Hematopoietic multipotent progenitor cell treated with erythropoietin and hydrocortisone succinate and interleukin-3 and kit ligand, for 15 days (in vitro differentiated cells): ENCODE data around the gene SCAI.
"Not testable (repeated sequence)": the region's sequence is repeated elsewhere in the genome, so short reads cannot be mapped to it uniquely, and the experiment has no call there.

Source experiments
- DNase-seq: peaks from one replicate; pipeline ENCODE4 v3.0.0-alpha.2; 2015; ENCODE audit warnings: low spot score

The SCAI gene

DNA sequence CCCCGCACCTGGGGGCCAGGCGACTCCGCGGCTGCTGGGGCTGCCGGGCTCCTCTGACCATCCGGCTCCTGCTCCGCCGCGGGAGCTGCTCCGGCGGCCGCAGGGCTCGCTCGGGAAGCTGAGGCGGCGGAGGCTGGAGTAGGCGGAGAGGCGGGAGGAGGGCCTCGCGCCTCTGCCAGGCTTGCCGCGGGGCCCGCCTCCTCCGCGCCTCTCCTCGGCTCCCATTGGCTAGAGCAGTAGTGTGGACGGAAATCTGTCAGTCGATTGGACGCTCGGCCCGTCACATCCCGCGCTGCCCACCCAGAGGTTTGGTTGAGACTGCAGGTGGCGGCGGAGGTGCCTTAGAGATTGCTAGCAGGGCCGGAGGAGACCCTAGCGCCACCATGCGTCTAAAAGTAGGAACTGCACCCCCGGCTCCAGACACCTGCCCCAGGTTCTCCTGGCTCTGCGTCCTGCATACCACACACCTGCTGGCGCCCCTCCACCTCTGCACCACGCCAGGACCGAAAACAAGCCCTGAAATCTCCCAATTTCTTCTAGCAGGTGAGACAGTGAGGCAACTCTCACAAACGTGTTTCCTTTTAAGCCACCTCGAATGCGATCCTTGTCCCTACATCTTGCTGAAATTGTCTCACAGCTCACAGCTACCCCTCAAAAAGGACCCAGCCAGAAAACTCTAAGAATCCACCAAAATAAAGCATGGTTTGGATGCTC lies at the start of gene SCAI:
TSS of gene SCAI (minus strand) at position 152 of the 714 bp plus-strand sequence. CDS start at position 61, 91 bp downstream.
- peak; percentile 99 for DNase-seq

DNA sequence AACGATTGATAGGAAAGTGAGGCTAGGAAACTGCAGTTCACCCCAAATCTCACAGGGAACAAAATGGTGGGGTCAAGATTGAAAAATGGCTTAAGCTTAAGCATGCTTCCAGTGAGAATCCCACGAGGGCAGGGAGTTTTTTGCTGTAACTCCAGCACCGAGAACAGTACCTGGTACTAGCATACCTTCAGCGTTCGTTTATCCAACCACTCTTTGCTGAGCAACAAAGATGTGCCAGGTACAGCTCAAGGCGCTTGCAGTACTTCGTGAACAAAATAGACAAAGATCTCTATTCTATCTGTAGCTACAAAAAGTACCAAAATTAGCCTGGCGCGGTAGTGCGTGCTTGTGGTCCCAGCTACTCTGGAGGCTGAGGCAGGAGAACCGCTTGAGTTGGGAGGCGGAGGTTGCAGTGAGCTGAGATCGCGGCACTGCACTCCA lies 47.1 kb upstream of the SCAI start:
- no peak for DNase-seq

DNA sequence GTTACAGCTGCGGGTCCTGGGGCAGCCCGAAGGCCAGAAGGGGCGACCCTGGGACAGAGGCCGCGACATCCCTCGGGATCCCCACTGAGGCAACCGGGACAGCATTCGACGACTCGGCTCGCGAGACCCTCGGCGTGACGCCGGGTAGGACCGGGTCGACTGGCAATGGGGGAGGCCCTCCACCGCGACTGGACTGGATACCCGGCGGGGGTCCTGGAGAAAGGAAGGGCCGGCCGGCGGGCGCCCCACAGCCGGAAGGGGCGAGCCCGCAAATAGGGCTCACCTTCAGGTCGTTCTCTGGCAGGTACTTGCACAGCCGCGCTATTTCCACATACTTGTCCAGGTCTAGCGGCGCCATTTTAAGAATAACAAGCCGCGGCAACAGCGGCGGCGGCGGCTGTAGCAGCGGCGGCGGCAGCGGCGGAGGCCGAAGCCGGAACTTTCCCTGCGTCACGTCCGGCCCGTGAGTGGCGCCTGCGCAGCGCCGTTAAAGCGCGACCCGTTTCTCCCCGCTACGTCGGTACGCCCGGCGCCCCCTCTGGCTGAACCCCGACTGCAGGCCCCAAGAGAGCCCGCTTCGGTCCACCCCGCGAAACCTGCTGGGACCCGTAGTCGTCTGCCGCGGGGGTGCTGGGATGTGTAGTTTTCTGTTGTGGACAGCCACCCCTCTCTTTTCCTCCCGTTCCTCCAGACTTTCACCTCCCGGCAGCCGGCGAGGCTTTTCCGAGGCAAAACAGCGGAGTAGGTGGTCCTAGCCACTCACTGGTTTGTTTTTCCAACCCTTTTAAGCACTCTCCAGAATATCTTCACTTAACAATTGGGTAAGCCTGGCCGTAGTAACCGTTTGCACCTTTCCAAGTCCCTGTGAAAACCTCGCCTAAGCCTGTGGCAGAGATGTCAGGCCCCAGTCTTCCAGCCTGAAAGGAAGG lies 46.3 kb upstream of the SCAI start, which contains the start of gene PPP6C:
TSS of gene PPP6C (minus strand) at position 443 of the 929 bp plus-strand sequence. CDS start at position 358, 85 bp downstream.
- DNase-seq = peak; percentile 96

DNA sequence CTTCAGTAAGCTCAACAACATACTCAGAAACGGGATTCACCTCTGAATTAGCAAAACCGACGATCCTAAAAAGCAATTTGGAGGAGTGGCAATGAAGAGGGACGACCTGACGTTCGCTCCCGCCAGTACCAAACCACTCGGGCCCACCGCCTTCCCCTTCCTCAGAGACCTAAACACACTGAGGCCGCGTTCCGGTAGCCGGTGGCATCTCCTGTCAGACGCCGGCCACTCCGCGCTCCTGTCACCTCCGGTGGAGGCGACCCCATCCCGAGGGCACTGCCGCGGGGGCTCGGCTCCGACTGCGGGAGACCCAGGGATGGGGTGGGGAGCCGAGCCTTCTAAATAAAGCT lies 45.7 kb upstream of the SCAI start:
- DNase-seq = no peak

DNA sequence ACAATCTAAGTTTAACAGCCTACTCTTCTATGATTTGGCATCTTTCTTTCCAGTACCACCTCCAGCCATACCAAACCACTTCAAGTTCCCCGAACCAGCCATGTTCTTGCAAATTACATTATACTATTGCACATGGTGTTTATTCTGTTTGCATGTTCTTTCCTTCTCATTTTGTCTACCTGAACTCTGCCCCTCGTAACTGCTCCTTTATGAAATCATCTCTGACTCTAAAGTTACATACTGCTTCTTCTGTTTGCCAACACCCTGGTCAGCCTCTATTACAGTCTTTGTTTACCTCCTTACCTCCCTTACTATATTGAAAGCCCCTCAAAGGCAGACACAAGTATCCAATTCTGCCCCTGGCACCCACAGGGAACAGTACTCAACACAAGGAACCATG lies 40.2 kb upstream of the SCAI start:
- DNase-seq = no peak

DNA sequence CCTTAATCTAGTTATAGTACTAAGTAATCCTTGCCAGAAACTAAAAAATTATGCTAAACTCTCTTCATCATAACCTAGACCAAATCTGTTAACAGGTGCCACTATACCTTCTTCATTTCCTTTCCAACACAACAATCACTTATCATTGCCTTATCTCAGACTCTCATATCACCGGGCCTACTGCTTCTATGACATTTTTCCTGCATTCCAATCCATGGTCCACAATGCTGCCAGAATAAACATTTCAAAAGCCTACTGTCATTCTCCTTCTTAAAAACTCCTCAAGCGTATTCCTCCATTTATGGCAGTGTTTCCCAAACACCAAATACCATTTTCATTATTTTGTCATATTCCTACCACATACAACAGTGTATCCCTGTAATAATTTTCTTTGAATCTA lies 39.7 kb upstream of the SCAI start:
- DNase-seq = no peak

DNA sequence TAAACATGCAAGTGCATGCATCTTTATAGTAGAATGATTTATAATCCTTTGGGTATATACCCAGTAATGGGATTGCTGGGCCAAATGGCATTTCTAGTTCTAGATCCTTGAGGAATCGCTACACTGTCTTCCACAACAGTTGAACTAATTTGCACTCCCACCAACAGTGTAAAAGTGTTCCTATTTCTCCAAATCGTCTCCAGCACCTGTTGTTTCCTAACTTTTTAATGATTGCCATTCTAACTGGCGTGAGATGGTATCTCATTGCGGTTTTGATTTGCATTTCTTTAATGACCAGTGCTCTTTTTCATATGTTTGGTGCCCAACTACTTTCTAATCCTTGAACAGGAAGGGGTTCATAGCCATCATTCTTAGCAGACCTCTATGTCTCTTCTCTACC lies 38.4 kb upstream of the SCAI start:
- DNase-seq = not testable (repeated sequence)

DNA sequence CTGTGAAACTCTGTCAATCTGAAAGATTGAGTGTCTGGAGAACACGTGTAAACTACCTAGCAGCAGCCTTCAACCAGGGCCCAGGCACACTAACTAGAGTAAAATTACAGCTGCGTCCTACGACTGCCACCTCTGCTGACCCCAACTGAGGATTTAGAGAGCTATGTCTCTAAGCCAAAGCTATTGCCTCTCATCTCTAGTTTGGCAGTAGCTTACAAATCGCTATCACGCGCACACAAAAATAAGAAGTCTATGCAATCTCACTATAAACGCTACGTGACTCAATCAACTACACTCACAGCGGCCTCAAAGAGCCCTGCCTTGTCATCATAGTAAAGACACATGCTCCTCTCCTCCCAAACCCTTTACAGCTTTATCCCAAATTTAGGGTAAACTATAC lies 37.5 kb upstream of the SCAI start:
- no peak for DNase-seq

DNA sequence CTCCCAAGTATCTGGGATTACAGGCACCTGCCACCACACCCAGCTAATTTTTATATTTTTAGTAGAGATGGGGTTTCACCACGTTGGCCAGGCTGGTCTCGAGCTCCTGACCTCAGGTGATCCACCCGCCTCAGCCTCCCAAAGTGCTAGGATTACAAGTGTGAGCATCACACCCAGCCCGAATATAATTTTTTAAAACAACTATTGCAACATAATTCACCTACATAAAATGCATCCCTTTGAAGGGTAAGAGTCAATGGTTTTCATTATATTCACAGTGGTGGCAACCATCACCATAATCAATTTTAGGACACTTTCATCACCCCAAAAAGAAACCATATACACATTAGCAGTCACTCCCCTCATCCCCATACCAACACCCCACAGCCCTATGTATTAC lies 36.4 kb upstream of the SCAI start:
- DNase-seq = not testable (repeated sequence)

DNA sequence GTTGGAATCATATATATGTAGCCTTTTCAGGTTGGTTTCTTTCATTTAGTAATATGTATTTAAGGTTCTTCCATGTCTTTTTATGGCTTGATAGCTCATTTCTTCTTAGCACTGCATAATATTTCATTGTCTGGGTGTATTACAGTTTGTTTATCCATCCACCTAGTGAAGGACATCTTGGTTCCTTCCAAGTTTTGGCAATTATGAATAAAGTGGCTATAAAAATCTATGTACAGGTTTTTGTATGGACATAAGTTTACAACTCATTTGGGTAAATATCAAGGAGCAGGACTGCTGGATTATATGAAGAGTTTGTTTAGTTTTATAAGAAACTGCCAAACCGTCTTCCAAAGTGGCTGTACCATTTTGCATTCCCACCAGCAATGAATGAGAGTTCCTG lies 34.6 kb upstream of the SCAI start:
- DNase-seq = no peak

DNA sequence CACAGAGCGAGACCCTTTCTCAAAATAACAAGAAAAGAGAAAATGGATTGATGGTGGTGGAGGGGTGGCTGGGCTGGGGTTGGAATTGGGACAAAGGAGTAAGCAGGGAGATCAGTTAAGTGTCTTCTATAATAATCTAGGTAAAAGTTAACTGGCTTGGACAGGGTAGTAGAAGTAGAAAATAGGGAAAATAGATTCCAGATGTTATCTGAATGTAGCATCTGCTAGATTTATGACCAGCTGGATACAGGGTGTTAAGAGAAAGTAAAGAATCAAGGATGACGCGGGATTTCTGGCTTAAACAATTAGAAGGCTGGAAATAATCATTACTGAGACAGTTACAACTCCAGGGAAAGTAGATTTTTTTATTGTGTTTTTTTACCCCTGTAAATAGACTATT lies 33.3 kb upstream of the SCAI start:
- no peak for DNase-seq

DNA sequence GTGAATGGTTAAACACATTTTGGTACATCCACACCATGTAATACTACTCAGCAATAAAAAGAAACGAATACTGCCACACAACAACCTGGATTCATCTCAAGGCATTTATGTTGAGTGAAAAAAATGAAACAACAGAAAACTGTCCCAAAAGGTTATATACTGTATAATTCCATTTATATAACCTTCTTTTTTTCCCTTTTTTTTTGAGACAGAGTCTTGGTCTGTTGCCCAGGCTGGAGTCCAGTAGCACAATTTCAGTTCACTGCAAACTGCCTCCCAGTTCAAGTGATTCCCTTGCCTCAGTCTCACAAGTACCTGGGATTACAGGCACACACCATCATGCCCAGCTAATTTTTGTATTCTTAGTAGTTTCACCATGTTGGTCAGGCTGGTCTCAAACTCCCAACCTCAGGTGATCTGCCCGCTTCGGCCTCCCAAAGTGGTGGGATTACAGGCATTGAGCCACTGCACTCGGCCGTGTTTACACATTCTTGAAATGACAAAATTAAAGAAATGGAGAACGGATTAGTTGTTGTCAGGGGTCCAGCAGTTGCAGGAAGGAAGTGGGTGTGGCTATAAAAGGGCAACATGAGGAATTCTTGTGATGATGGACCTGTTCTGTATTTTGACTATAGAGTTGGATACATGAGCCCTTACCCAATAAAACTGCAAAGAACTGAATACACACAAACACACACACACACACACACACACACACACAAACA lies 28.9 kb upstream of the SCAI start:
- DNase-seq = no peak

DNA sequence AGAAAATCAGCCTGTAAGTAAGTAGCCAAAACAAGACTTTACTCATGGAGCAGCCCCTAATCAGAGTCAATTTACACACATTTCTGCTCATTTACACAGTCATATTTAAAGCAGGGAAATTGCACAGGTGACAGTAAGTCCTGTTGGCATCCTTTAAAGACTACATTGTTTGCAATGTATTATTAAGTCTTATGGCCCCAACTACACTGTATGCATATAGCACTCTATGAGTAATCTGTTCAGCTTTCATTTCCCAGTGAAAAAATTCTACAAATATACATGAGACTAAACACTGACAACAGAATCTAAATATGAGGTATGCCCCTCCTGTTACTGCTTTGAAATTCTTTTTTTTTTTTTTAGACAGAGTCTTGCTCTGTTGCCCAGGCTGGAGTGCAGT lies 26.6 kb upstream of the SCAI start:
- no peak for DNase-seq

DNA sequence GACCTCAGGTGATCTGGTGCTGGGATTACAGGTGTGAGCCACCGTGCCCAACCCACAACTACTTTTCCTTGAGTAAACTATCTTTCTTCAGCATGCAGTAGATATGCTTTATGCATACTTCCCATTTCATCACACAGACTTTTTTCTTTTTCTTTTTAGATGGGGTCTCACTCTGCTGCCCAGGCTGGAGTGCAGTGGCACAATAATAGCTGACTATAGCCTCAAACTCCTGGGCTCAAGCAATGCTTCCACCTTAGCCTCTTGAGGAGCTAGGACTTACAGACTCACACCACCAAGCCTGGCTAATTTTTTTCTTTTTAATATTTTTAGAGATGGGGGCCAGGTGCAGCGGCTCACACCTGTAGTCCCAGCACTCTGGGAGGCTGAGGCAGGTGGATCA lies 23.4 kb upstream of the SCAI start:
- no peak for DNase-seq

DNA sequence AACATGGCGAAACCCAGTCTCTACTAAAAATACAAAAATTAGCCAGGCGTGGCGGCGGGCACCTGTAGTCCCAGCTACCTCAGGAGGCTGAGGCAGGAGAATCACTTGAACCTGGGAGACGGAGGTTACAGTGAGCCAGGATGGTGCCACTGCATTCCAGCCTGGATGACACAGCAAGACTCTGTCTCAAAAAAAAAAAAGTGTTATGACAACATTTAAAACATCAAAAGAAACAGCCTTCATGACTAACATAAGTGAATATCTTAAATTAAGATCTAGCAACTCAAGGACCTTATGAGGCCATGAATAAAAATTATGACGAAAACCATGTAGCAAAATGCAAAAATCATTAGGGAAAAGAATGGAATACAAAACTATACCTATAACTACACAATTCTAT lies 19.6 kb upstream of the SCAI start:
- DNase-seq = not testable (repeated sequence)

DNA sequence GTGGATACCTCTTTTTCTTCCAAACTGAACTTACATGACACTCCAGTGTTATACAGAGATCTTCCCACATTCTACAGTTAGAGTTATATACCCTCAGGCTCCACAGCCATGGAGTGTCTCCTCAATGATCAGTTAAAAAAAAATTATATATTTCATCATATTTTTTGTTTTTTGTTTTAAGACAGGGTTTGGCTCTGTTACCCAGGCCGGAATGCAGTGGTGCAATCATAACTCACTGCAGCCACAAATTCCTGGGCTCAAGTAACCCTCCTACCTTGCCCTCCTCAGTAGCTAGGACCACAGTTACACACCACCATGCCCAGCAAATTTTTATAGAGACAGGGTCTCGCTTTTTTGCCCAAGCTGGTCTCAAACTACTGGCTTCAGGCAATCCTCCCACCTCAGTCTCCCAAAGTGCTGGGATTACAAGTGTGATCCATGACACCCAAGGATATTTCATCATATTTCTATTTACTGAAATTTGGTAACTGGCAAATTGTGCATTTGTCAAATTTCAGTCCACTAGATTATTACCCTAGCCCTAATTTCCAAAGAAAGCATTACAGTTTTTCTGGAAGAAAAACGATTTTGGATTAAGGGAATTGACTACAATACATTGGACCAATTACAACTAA lies 18.1 kb upstream of the SCAI start:
- no peak for DNase-seq

DNA sequence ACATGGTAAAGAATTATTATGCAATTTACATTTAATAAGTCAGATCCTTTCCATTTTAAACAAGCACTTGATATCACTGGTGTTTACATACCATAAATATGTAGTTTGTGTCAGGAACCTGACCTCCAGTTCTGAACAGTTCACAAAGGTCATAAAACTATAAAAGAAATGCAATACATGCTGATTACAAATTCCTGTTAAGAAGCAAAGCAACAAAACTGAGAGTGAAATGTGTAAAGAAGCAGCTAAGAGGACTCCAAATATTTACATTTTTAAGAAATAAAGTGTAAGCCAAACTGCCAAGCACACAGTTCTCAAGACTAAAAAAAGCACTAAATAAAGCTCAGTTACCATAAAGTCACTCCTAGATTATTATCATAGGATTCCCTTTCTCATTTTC lies 17.4 kb upstream of the SCAI start:
- no peak for DNase-seq

DNA sequence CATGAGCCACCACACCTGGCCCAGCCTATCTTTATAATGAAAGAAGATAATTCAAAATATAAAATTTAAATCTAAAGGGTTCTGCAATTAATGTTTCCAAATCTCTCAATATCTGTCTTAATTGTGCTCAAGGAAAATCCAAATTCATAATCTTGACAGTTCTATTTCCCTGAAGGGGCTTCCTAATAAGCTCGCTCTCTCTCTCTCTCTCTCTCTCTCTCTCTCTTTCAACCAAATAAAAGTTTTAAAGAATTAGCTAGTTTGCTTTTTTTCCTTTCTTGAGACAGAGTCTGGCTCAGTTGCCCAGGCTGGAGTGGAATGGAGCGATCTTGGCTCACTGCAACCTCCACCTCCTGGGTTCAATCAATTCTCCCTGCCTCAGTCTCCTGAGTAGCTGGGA lies 13.2 kb upstream of the SCAI start:
- DNase-seq = no peak

DNA sequence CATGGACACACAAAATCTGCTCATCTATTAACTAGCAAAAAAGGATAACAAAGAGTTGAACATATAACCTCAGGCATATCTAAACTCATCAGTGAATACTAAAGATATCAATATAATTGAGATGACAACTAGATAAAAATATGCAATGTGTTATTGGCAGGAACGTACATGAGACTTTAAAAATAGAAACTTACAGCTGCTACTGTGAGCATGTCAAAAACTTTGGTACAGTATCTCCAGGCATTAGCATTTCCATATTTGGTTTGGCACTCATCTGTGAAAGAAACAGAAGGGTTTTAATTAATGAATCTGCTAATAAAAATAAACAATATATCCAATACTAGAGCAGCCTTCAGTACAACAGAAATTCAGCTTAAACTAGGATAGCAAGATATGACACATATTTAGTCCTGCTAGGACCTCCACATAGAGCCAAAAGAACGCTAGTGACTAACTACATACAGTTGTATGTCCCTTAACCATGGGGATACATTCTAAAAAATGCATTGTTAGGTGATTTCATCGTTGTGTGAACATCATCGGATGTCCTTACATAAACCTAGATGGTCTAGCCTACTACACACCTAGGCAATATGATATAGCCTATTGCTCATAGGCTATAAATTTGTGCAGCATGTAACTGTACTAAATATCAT lies 10.5 kb upstream of the SCAI start:
- DNase-seq = no peak

DNA sequence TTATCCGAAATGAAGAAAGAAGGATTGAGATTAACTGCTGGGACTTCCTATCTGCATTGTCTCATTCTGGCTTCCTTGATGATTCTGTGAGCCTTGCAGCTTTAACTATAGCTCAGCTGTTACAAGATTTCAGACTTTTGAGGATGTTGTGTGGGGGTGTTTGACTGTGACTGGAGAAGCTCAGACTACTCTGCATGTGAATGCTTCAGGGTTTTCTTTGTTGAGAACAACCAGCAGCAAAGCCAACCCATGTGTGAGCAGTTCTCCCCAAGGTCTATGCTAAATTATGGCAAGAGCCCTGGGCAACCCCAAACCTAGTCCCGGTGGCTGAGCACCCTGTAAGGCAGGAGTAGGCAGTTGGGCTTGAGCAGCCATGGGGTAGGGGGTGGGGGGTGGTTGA lies 8.4 kb upstream of the SCAI start:
- no peak for DNase-seq
